Measurements from ENCODE around the gene SLCO1A2.
A peak's percentile ranks its signal among the peaks of the same experiment; 100 is the strongest.

SLCO1A2 gene

GRCh38 chr12:21324551-21324950 lies 10.2 kb downstream of the SLCO1A2 start:
- Histone ChIP-seq H3K27me3 (replicated peaks) (no peaks in the 10 kb centered on the region), H3K36me3 (replicated peaks) (no peaks in the 10 kb centered on the region), H3K27ac (no peak overlapping the region), H3K4me3 (ENCODE audit: low read depth, low read length) (no peak overlapping the region)
- no peak for DNase-seq
- TF ChIP-seq CTCF (IDR thresholded peaks at IDR 0.05; ENCODE audit: low read depth, low read length, missing control alignments): no peak
- in situ Hi-C loops (cut with HindIII; ENCODE audit: low pct_ligation_motif_present, low sequenced_read_pairs): no loop called here

GRCh38 chr12:21323736-21324135 lies 11.0 kb downstream of the SLCO1A2 start:
- H3K27me3 ChIP-seq (replicated peaks): no peaks in the 10 kb centered on the region
- no peak for DNase-seq
- in situ Hi-C loops (cut with HindIII; ENCODE audit: low pct_ligation_motif_present, low sequenced_read_pairs): no loop called here
- no peak for TF ChIP-seq CTCF (IDR thresholded peaks at IDR 0.05; ENCODE audit: low read depth, low read length, missing control alignments)
- H3K4me3 ChIP-seq (ENCODE audit: low read depth, low read length): no peak overlapping the region
- H3K36me3 ChIP-seq (replicated peaks): no peaks in the 10 kb centered on the region
- no peak overlapping the region for H3K27ac ChIP-seq

- no peaks in the 10 kb centered on the region for H3K27me3 ChIP-seq (replicated peaks)
- H3K27ac ChIP-seq: no peak overlapping the region
- no peaks in the 10 kb centered on the region for H3K36me3 ChIP-seq (replicated peaks)
- TF ChIP-seq CTCF (IDR thresholded peaks at IDR 0.05; ENCODE audit: low read depth, low read length, missing control alignments): no peak
- no peak overlapping the region for H3K4me3 ChIP-seq (ENCODE audit: low read depth, low read length)
- in situ Hi-C loops (cut with HindIII; ENCODE audit: low pct_ligation_motif_present, low sequenced_read_pairs): no loop called here
- DNase-seq: no peak
Observed at GRCh38 chr12:21308785-21309184, 25.9 kb downstream of the SLCO1A2 start.

- peak; percentile 9 for DNase-seq
- in situ Hi-C loops (cut with HindIII; ENCODE audit: low pct_ligation_motif_present, low sequenced_read_pairs): no loop called here
- no peak for TF ChIP-seq CTCF (IDR thresholded peaks at IDR 0.05; ENCODE audit: low read depth, low read length, missing control alignments)
- no peak overlapping the region for H3K27ac ChIP-seq
- H3K4me3 ChIP-seq (ENCODE audit: low read depth, low read length): no peak overlapping the region
- no peaks in the 10 kb centered on the region for H3K27me3 ChIP-seq (replicated peaks)
- H3K36me3 ChIP-seq (replicated peaks): no peaks in the 10 kb centered on the region
Observed at GRCh38 chr12:21305661-21306060, 29.1 kb downstream of the SLCO1A2 start.

GRCh38 chr12:21300632-21301031 lies 34.1 kb downstream of the SLCO1A2 start:
- no peak for DNase-seq
- in situ Hi-C loops (cut with HindIII; ENCODE audit: low pct_ligation_motif_present, low sequenced_read_pairs): no loop called here
- H3K27ac ChIP-seq: no peak overlapping the region
- H3K36me3 ChIP-seq (replicated peaks): no peaks in the 10 kb centered on the region
- no peak for TF ChIP-seq CTCF (IDR thresholded peaks at IDR 0.05; ENCODE audit: low read depth, low read length, missing control alignments)
- H3K4me3 ChIP-seq (ENCODE audit: low read depth, low read length): no peak overlapping the region
- no peaks in the 10 kb centered on the region for H3K27me3 ChIP-seq (replicated peaks)

GRCh38 chr12:21296751-21297406 lies 37.8 kb downstream of the SLCO1A2 start:
- TF ChIP-seq CTCF (IDR thresholded peaks at IDR 0.05; ENCODE audit: low read depth, low read length, missing control alignments): peak; percentile 79
- no peak overlapping the region for H3K4me3 ChIP-seq (ENCODE audit: low read depth, low read length)
- no peaks in the 10 kb centered on the region for H3K27me3 ChIP-seq (replicated peaks)
- no peak for DNase-seq
- H3K27ac ChIP-seq: no peak overlapping the region
- in situ Hi-C loops (cut with HindIII; ENCODE audit: low pct_ligation_motif_present, low sequenced_read_pairs): no loop called here
- no peaks in the 10 kb centered on the region for H3K36me3 ChIP-seq (replicated peaks)

All from brain microvascular endothelial cell (primary cell).